Measurements from ENCODE around the gene MOK. TPM values are rescaled to one million over a fixed set of nuclear protein-coding genes. Genes with fewer than 3 reads are reported as not detected.

Gene MOK
- total RNA-seq, 4 donors from 2014 or later: 3.0 to 16.0 (median 11.1) TPM

GRCh38 chr14:102344084-102344483 is 39.1 kb upstream of the MOK start:
- no peak for DNase-seq
- in situ Hi-C loops (cut with MboI; ENCODE audit: low pct_ligation_motif_present in 1 of 4, low pct_unique_long_range_greater_than_20kb in 1 of 4, low sequenced_read_pairs in 3 of 4): no loop called here

GRCh38 chr14:102342238-102342637 is 37.3 kb upstream of the MOK start:
- peaks cover 0 to 37% (median 18%) of the 10 kb centered on the region in 4 donors for H3K36me3 ChIP-seq
- 89 to 90% methylated on average over 5 of the region's 5 CpGs for WGBS, 2 donors (ENCODE audit: low coverage in 1 of 2)
- TF ChIP-seq POLR2A (IDR thresholded peaks at IDR 0.05) (no peak), EP300 (IDR thresholded peaks at IDR 0.05; ENCODE audit: low read depth) (no peak), POLR2AphosphoS5 (IDR thresholded peaks at IDR 0.05) (no peak), CTCF (IDR thresholded peaks at IDR 0.05) (no peak)

More at GRCh38 chr14:102344084-102344483, 39.1 kb upstream of the MOK start:
- intact Hi-C loops (cut with DNase I; ENCODE audit: low total_unique reads): loop anchor here (5.0 kb wide), 1 partner anchor 827 kb away; no protein-coding TSS in a partner anchor
- H3K4me1 ChIP-seq: no peaks in the 10 kb centered on the region
- H3K27me3 ChIP-seq: no peaks in the 10 kb centered on the region
- H3K9me3 ChIP-seq: no peaks in the 10 kb centered on the region
- no peak overlapping the region for H3K27ac ChIP-seq
- 17 to 92% methylated on average over 1 to 7 of the region's 7 CpGs for WGBS, 2 donors (ENCODE audit: low coverage in 1 of 2)
- TF ChIP-seq POLR2AphosphoS5 (IDR thresholded peaks at IDR 0.05): no peak
- no peak for TF ChIP-seq EP300 (IDR thresholded peaks at IDR 0.05; ENCODE audit: low read depth)
- no peak for TF ChIP-seq POLR2A (IDR thresholded peaks at IDR 0.05)
- no peak for TF ChIP-seq CTCF (IDR thresholded peaks at IDR 0.05)
- no peak overlapping the region for H3K4me3 ChIP-seq
- peaks cover 0 to 48% (median 17%) of the 10 kb centered on the region in 4 donors for H3K36me3 ChIP-seq

GRCh38 chr14:102341566-102341965 is 36.6 kb upstream of the MOK start:
- in situ Hi-C loops (cut with MboI; ENCODE audit: low pct_ligation_motif_present in 1 of 4, low pct_unique_long_range_greater_than_20kb in 1 of 4, low sequenced_read_pairs in 3 of 4) (no loop called here), intact Hi-C loops (cut with DNase I; ENCODE audit: low total_unique reads) (loop anchor here (5.0 kb wide), 1 partner anchor 824 kb away; no protein-coding TSS in a partner anchor)
- Histone ChIP-seq H3K27ac (no peak overlapping the region), H3K27me3 (no peaks in the 10 kb centered on the region), H3K36me3 (peaks cover 0 to 41% (median 15%) of the 10 kb centered on the region in 4 donors), H3K9me3 (no peaks in the 10 kb centered on the region), H3K4me1 (no peaks in the 10 kb centered on the region), H3K4me3 (no peak overlapping the region)
- DNase-seq: no peak
- TF ChIP-seq POLR2AphosphoS5 (IDR thresholded peaks at IDR 0.05): no peak
- no peak for TF ChIP-seq CTCF (IDR thresholded peaks at IDR 0.05)
- no peak for TF ChIP-seq EP300 (IDR thresholded peaks at IDR 0.05; ENCODE audit: low read depth)
- no peak for TF ChIP-seq POLR2A (IDR thresholded peaks at IDR 0.05)
- 93% methylated on average over 7 of the region's 8 CpGs; no CpG with 5 or more reads in 1 of the 2 donors for WGBS, 2 donors (ENCODE audit: low coverage in 1 of 2)

More at GRCh38 chr14:102342238-102342637, 37.3 kb upstream of the MOK start:
- H3K27me3 ChIP-seq: no peaks in the 10 kb centered on the region
- in situ Hi-C loops (cut with MboI; ENCODE audit: low pct_ligation_motif_present in 1 of 4, low pct_unique_long_range_greater_than_20kb in 1 of 4, low sequenced_read_pairs in 3 of 4) (no loop called here), intact Hi-C loops (cut with DNase I; ENCODE audit: low total_unique reads) (loop anchor here (5.0 kb wide), 1 partner anchor 825 kb away; no protein-coding TSS in a partner anchor)
- H3K27ac ChIP-seq: no peak overlapping the region
- no peak overlapping the region for H3K4me3 ChIP-seq
- no peaks in the 10 kb centered on the region for H3K4me1 ChIP-seq
- DNase-seq: no peak
- H3K9me3 ChIP-seq: no peaks in the 10 kb centered on the region

GRCh38 chr14:102338724-102339123 is 33.8 kb upstream of the MOK start:
- Histone ChIP-seq H3K27ac (no peak overlapping the region), H3K4me1 (no peaks in the 10 kb centered on the region), H3K9me3 (no peaks in the 10 kb centered on the region), H3K4me3 (no peak overlapping the region), H3K27me3 (no peaks in the 10 kb centered on the region), H3K36me3 (peaks cover 0 to 43% (median 10%) of the 10 kb centered on the region in 4 donors)
- intact Hi-C loops (cut with DNase I; ENCODE audit: low total_unique reads) (no loop called here), in situ Hi-C loops (cut with MboI; ENCODE audit: low pct_ligation_motif_present in 1 of 4, low pct_unique_long_range_greater_than_20kb in 1 of 4, low sequenced_read_pairs in 3 of 4) (no loop called here)
- WGBS, 2 donors (ENCODE audit: low coverage in 1 of 2): 94 to 100% methylated on average over 1 to 9 of the region's 9 CpGs
- TF ChIP-seq EP300 (IDR thresholded peaks at IDR 0.05; ENCODE audit: low read depth) (no peak), POLR2AphosphoS5 (IDR thresholded peaks at IDR 0.05) (no peak), POLR2A (IDR thresholded peaks at IDR 0.05) (no peak), CTCF (IDR thresholded peaks at IDR 0.05) (no peak)
- no peak for DNase-seq
